K562 (cell line): Measurements from ENCODE around the gene PAX5. TPM values are rescaled to one million over a fixed set of nuclear protein-coding genes. Genes with fewer than 3 reads are reported as not detected.

ENCODE experiments used
- JUND ChIP-seq, 2 experiments: IDR thresholded peaks; 2 replicates in 1 of 2; 3 replicates in 1 of 2; pipeline ENCODE4 v1.6.1; 2011; ENCODE audit warnings: borderline replicate concordance in 2 of 2, low read depth in 2 of 2, low read length in 2 of 2, improper control_type of control experiment in 1 of 2, missing biosample characterization in 1 of 2, missing genetic modification characterization in 1 of 2, missing genetic modification reagents in 1 of 2
- MGA ChIP-seq: fragments of 450-650 bp; IDR thresholded peaks from 2 replicates; pipeline ENCODE4 v1.6.1; 2016; ENCODE audit warnings: mild to moderate bottlenecking, moderate library complexity
- RAD51 ChIP-seq: fragments of 450-650 bp; IDR thresholded peaks from 2 replicates; pipeline ENCODE4 v1.7.1; 2016; ENCODE audit warnings: low read depth, mild to moderate bottlenecking, borderline replicate concordance
- USF2 ChIP-seq: sonication (generic); formaldehyde crosslinking; IDR thresholded peaks from 2 replicates; pipeline ENCODE4 v1.5.0; 2020; ENCODE audit warnings: missing genetic modification reagents
- polyA plus RNA-seq, 8 experiments: library from polyadenylated mRNA; depleted of rRNA in 4 of 8; stranded (reverse) in 5 of 8; unstranded in 3 of 8; fragments of >200 nt; fragmentation: Nextera tagmentation in 2 of 8; fragmentation: Illumina TruSeq in 1 of 8; extraction: Ambion mirVana in 2 of 8; extraction: Trizol in 1 of 8; gene quantifications; 2 replicates each; pipeline versions ENCODE4 v1.2.1 to v1.2.3, GENCODE V29; 2011 to 2014; ENCODE audit warnings: inconsistent platforms in 1 of 8, missing spikeins in 1 of 8
- total RNA-seq, 7 experiments: library from RNA; depleted of rRNA in 6 of 7; stranded (reverse); fragments of >200 nt in 6 of 7; fragmentation: Illumina TruSeq in 2 of 7; extraction: Trizol in 2 of 7; gene quantifications; 2 replicates each; pipeline versions ENCODE4 v1.2.1 to v1.2.3, GENCODE V29; 2011 to 2021; ENCODE audit warnings: low replicate concordance in 1 of 7
- TF ChIP-seq, protein P1 (sequence below): fragments of 450-650 bp; IDR thresholded peaks from 2 replicates; pipeline ENCODE4 v1.6.1; 2016; ENCODE audit warnings: low read depth, mild to moderate bottlenecking, moderate library complexity

Gene PAX5
- total and polyA plus RNA-seq, 9 of the 15 experiments (the other 6 are each of a cell fraction or from before 2014, with no cell fraction given) = 0.03 to 0.09 TPM; not detected in 7

DNA sequence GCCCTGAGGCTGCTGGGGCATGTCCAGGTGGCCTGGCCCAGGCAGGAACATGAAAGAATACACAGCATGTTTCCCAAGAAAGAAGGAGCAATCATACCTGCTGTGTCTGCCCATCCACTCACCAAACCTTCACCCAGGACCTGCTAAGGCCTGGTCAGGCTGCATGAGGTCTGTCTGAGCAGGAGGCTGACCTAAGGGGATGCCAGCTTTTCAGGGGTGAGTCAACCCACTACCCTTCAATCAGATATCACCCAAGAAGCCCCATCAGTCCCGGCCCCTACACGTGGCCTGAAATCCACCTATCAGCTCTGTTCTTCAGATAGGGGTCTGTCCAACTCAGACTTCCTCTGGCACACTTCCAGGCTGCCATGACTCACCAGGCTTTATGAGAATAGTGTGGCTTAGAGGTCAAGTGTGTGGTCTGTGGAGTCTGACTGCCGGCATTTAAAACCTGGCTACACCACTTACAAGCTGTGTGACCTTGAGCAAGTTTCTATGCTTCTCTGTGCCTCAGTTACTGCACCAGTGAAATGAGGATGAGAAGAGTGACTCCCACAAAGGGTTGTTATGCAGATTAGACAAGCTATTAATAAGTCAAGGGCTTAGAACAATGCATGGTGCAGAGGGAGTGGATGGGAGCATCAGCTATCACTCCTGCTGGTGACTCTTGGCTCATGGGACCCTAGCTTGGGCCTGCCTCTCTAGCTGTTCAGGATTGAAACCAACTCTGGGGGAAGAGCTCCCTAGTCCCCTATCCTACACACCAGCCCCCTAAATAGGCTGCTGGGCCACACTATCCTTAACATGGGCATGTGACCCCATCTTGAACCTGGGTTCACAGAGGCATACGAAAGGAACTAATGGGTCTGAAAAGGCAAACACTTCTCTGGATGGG, 130.3 kb downstream of the PAX5 start (continued):
- TF ChIP-seq MGA (no peak), JUND (IDR thresholded peaks at IDR 0.05; ENCODE audit: borderline replicate concordance, low read depth, low read length) (peak; percentile 68; the same call in 1 of the 2 replicates), JUND (tag; IDR thresholded peaks at IDR 0.05; ENCODE audit: borderline replicate concordance, low read depth, low read length) (peak; percentile 38; the same call in 1 of the 3 replicates), RAD51 (peak; percentile 46; the same call in 1 of the 2 replicates), USF2 (CRISPR knock-in tag) (peak; percentile 71)
- TF ChIP-seq, protein P1, sequence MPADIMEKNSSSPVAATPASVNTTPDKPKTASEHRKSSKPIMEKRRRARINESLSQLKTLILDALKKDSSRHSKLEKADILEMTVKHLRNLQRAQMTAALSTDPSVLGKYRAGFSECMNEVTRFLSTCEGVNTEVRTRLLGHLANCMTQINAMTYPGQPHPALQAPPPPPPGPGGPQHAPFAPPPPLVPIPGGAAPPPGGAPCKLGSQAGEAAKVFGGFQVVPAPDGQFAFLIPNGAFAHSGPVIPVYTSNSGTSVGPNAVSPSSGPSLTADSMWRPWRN = peak; percentile 55; the same call in 1 of the 2 replicates
